ENCODE data around the gene TMEM30A.
A peak's percentile ranks its signal among the peaks of the same experiment; 100 is the strongest.

TMEM30A gene

DNA sequence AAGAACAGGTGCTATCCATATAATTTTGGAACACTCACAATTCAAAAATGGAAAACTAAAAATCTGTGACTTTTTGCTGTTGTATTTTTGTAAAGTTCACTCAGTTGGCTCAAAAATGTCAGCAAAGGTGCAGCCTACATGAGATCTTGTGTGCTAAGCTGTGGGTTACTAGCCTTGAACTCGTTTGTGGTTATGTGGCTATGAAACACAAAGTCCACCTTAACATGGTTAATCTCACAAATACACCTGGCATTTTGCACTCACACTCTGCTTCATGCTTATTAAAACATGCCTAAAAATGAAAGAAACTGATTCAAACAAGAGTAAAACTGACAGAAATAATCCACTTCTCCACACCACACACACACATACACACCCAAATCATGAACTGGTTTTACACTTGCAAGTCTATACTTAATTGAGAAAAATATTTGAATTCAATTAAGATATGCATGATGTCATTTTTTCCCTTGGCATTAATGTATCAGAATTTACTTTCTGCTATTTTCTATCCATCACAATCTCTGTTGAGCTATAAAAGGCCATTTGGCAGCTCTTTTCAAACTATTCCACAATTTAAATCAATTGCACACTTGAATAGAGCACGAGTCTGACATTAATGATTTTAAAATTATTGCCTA is 22.9 kb upstream of the TMEM30A start:
- H3K4me3 ChIP-seq (ENCODE audit: low read length) = no peak overlapping the region
- H3K4me1 ChIP-seq (ENCODE audit: control insufficient read depth, insufficient read depth, low read length) = no peaks in the 10 kb centered on the region
- no peak overlapping the region for H3K9ac ChIP-seq (ENCODE audit: low read length)
- no peak for DNase-seq (ENCODE audit: low read depth)
- H3K9me3 ChIP-seq (ENCODE audit: control insufficient read depth, low read length) = no peaks in the 10 kb centered on the region
- no peaks in the 10 kb centered on the region for H3K36me3 ChIP-seq (ENCODE audit: control insufficient read depth, insufficient read depth, low read length, severe bottlenecking)
- H3K27me3 ChIP-seq (replicated peaks; ENCODE audit: control insufficient read depth, insufficient read depth, low read length) = no peaks in the 10 kb centered on the region

DNA sequence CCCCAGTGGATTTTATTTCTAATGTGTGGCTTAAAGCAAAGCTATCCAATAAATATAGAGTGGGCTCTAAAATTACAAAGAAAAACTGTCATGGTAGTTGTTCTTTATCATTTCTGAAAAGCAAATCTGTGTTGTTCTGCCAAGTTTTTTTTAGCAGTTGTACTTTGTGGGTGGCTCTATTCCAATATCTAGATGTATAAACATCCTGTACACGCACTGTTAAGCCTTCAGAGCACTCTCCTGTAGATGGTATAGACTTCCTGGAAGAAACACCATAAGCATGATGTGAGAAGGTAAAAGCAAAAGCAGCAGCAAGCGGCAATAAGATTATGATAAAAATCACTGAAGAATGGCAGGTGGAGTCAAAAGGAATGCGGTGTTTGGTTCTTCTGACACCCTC is 21.5 kb upstream of the TMEM30A start:
- H3K4me3 ChIP-seq (ENCODE audit: low read length) = no peak overlapping the region
- H3K9ac ChIP-seq (ENCODE audit: low read length) = no peak overlapping the region
- H3K36me3 ChIP-seq (ENCODE audit: control insufficient read depth, insufficient read depth, low read length, severe bottlenecking) = no peaks in the 10 kb centered on the region
- no peaks in the 10 kb centered on the region for H3K27me3 ChIP-seq (replicated peaks; ENCODE audit: control insufficient read depth, insufficient read depth, low read length)
- H3K4me1 ChIP-seq (ENCODE audit: control insufficient read depth, insufficient read depth, low read length) = no peaks in the 10 kb centered on the region
- no peaks in the 10 kb centered on the region for H3K9me3 ChIP-seq (ENCODE audit: control insufficient read depth, low read length)
- no peak for DNase-seq (ENCODE audit: low read depth)

DNA sequence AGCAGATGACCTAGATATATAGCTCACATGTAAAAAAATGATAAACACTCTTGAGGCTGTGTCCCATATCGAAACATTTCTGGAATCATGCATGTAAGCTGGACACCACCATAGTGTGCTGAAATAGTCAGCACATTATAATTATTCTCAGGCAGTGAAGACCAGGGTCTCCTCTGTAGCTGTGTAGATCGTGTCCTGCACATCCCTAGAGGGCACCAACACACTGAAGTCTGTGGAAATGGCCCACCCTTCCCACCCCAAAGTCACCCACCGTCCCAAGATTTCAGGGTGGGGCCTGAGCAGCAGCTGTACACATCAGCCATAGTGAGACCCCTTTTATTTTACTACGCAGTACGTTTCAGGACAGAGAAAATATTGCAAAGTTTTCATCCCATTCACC is 21.0 kb upstream of the TMEM30A start:
- H3K4me3 ChIP-seq (ENCODE audit: low read length) = no peak overlapping the region
- no peak for DNase-seq (ENCODE audit: low read depth)
- H3K4me1 ChIP-seq (ENCODE audit: control insufficient read depth, insufficient read depth, low read length) = peaks cover under 1% of the 10 kb centered on the region
- no peak overlapping the region for H3K9ac ChIP-seq (ENCODE audit: low read length)
- no peaks in the 10 kb centered on the region for H3K9me3 ChIP-seq (ENCODE audit: control insufficient read depth, low read length)
- no peaks in the 10 kb centered on the region for H3K36me3 ChIP-seq (ENCODE audit: control insufficient read depth, insufficient read depth, low read length, severe bottlenecking)
- no peaks in the 10 kb centered on the region for H3K27me3 ChIP-seq (replicated peaks; ENCODE audit: control insufficient read depth, insufficient read depth, low read length)

DNA sequence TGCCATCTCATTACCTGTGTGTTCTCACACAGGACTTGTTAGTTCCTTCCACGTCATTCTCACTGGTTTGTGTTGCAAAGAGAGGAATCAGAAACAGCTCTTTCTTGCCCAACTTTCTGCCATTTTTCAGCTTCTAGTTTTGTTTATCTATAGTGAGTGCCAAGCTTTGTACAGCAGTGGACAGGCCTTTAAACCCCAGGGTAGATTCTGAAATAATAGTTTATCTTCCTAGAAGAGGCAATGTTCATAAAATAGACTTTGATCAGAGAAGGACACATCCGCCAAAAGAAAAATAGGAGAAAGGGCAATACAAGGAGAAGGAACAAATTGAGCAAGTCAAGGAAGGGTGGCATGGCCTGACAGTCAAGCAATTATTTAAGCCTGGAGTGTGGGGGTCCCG is 17.7 kb upstream of the TMEM30A start:
- no peaks in the 10 kb centered on the region for H3K27me3 ChIP-seq (replicated peaks; ENCODE audit: control insufficient read depth, insufficient read depth, low read length)
- DNase-seq (ENCODE audit: low read depth) = no peak
- H3K4me3 ChIP-seq (ENCODE audit: low read length) = no peak overlapping the region
- no peaks in the 10 kb centered on the region for H3K9me3 ChIP-seq (ENCODE audit: control insufficient read depth, low read length)
- no peaks in the 10 kb centered on the region for H3K36me3 ChIP-seq (ENCODE audit: control insufficient read depth, insufficient read depth, low read length, severe bottlenecking)
- H3K4me1 ChIP-seq (ENCODE audit: control insufficient read depth, insufficient read depth, low read length) = peaks cover 10% of the 10 kb centered on the region
- no peak overlapping the region for H3K9ac ChIP-seq (ENCODE audit: low read length)

DNA sequence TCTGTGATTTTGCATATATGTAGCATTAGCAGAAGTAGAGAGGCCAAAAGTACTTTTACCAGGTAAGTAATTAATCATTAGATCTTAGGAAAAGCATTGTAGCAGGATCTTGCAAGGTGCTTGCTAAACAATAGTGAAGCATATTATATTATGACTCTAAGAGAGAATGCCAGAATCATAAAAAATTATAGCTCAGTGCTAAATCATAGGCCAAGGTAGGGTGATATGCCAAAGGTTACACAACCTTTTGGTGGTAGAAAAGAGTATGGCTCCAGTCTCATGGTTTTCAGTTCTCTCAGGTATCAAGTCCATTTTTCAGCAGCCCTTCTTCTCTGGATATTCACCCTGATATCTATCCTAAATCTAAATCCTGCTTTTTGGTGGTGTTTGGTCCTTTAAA is 16.9 kb upstream of the TMEM30A start:
- Histone ChIP-seq H3K4me1 (ENCODE audit: control insufficient read depth, insufficient read depth, low read length) (peaks cover 10% of the 10 kb centered on the region), H3K9ac (ENCODE audit: low read length) (no peak overlapping the region), H3K27me3 (replicated peaks; ENCODE audit: control insufficient read depth, insufficient read depth, low read length) (no peaks in the 10 kb centered on the region), H3K36me3 (ENCODE audit: control insufficient read depth, insufficient read depth, low read length, severe bottlenecking) (no peaks in the 10 kb centered on the region), H3K4me3 (ENCODE audit: low read length) (no peak overlapping the region), H3K9me3 (ENCODE audit: control insufficient read depth, low read length) (no peaks in the 10 kb centered on the region)
- no peak for DNase-seq (ENCODE audit: low read depth)

DNA sequence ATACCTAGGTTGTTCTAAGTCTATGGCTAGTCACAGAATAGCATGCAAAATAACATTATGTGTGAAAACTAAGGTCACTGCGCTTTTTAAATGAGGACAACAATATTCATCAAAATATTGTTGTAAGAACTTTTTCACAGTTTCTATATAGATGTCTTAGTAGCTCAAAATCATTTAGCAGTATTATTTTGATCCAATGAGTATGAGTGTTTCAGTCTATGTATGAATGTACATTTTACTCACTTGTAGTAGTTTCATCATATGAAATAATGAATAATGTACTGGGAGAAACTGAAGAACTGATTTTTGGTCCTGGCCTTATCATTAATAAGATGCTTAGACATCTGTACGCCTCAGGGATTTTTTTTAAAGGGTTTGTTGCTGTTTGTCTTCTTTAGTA is 16.5 kb upstream of the TMEM30A start:
- Histone ChIP-seq H3K36me3 (ENCODE audit: control insufficient read depth, insufficient read depth, low read length, severe bottlenecking) (no peaks in the 10 kb centered on the region), H3K9ac (ENCODE audit: low read length) (no peak overlapping the region), H3K4me1 (ENCODE audit: control insufficient read depth, insufficient read depth, low read length) (peaks cover 10% of the 10 kb centered on the region), H3K4me3 (ENCODE audit: low read length) (no peak overlapping the region), H3K9me3 (ENCODE audit: control insufficient read depth, low read length) (no peaks in the 10 kb centered on the region), H3K27me3 (replicated peaks; ENCODE audit: control insufficient read depth, insufficient read depth, low read length) (no peaks in the 10 kb centered on the region)
- no peak for DNase-seq (ENCODE audit: low read depth)

DNA sequence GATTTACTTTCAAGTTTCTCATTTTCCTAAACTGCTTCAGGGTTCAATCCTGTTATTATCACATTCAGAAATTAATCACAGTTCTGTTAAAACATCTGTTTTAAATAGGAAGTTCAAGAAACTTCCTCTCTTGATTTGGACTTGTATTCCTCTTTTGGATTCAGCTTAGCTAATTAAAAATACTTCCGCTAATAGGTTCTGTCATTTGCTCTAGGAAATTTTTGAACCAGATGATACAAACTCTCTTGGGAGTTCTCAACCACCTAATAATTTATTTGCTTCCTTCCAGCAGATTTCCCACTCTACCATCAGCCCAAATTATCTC is 15.9 kb upstream of the TMEM30A start:
- Histone ChIP-seq H3K4me1 (ENCODE audit: control insufficient read depth, insufficient read depth, low read length) (peaks cover 10% of the 10 kb centered on the region), H3K27me3 (replicated peaks; ENCODE audit: control insufficient read depth, insufficient read depth, low read length) (no peaks in the 10 kb centered on the region), H3K9me3 (ENCODE audit: control insufficient read depth, low read length) (no peaks in the 10 kb centered on the region), H3K36me3 (ENCODE audit: control insufficient read depth, insufficient read depth, low read length, severe bottlenecking) (no peaks in the 10 kb centered on the region), H3K9ac (ENCODE audit: low read length) (no peak overlapping the region), H3K4me3 (ENCODE audit: low read length) (no peak overlapping the region)
- no peak for DNase-seq (ENCODE audit: low read depth)

DNA sequence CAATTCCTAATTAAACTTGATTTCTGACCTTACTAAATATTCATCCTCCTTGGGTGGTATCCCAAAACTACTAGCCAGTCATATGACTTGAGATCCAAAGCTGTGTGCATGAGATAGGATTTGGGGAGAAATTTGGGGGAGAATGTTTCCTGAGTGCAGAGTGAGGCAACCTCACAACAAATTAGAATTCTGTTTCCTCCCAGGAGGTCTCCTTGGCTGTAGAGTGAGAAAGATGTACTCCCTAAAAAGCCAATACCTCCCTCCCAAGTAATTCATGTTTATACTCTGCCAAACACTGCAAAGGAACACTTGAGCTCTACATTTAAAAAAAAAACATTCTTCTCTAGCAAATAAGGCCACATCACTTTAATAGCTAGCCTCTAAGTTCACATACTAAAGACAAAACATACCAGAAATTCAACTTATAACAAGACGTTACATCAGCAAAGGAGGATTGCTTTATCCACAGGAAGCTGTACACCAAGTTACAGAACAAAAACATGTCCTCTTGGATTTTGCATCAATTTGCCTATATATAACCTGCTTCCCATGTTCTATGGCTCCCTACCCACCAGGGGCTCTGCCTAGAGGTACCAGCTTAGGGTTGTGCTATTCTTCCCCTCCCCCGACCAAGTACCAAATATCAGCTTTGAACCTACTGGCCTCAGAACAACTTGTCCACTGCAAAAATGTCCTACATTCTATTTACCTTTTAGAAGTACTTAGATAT is 15.4 kb upstream of the TMEM30A start:
- H3K4me3 ChIP-seq (ENCODE audit: low read length) = no peak overlapping the region
- H3K9me3 ChIP-seq (ENCODE audit: control insufficient read depth, low read length) = no peaks in the 10 kb centered on the region
- peaks cover 10% of the 10 kb centered on the region for H3K4me1 ChIP-seq (ENCODE audit: control insufficient read depth, insufficient read depth, low read length)
- H3K27me3 ChIP-seq (replicated peaks; ENCODE audit: control insufficient read depth, insufficient read depth, low read length) = no peaks in the 10 kb centered on the region
- DNase-seq (ENCODE audit: low read depth) = peak; percentile 56
- no peaks in the 10 kb centered on the region for H3K36me3 ChIP-seq (ENCODE audit: control insufficient read depth, insufficient read depth, low read length, severe bottlenecking)
- H3K9ac ChIP-seq (ENCODE audit: low read length) = no peak overlapping the region

DNA sequence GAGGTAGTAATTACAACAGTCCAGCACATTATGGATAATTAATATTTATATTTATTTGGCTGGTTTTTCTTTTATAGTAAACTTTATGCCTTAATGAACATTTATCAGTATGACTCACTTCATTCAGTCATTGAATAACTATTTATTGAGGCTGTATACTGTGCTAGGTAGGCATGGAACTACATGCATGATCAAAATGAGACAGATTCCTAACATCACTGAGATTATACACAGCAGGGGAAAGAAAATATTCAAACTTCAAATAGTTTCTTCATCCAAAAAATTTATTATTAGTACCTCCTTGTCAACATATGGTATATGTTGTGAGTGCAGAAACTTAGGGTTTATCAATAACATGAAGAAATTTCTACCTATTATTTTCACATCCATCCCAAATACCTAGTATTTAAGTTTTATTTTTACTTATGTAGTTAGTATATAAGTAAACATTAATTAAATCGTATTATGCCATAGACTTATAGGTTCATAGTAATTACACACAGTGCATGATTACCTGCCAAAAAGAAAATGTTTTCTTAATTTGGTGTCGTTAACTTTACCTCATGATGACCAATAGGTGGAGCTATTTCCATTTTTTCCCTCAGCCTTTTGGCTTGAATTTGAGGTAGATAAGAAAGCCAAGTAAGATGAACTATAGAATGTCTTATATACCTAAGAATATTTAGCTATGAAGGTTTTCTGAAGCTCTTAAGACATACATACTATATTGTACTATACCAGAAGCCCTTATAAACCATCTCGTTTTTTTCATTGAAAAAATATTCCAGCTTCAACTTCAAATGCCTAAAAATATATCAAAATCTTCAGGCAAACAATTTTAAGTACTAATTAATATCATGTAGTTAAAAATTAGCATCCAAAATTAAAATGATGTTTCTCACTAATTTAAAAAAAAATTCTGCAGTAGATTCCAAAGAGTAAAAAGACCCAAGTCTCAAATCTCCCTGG is 12.5 kb upstream of the TMEM30A start:
- Histone ChIP-seq H3K4me3 (ENCODE audit: low read length) (no peak overlapping the region), H3K27me3 (replicated peaks; ENCODE audit: control insufficient read depth, insufficient read depth, low read length) (no peaks in the 10 kb centered on the region), H3K4me1 (ENCODE audit: control insufficient read depth, insufficient read depth, low read length) (peaks cover 10% of the 10 kb centered on the region), H3K9ac (ENCODE audit: low read length) (no peak overlapping the region), H3K9me3 (ENCODE audit: control insufficient read depth, low read length) (no peaks in the 10 kb centered on the region), H3K36me3 (ENCODE audit: control insufficient read depth, insufficient read depth, low read length, severe bottlenecking) (no peaks in the 10 kb centered on the region)
- DNase-seq (ENCODE audit: low read depth) = peak; percentile 86

DNA sequence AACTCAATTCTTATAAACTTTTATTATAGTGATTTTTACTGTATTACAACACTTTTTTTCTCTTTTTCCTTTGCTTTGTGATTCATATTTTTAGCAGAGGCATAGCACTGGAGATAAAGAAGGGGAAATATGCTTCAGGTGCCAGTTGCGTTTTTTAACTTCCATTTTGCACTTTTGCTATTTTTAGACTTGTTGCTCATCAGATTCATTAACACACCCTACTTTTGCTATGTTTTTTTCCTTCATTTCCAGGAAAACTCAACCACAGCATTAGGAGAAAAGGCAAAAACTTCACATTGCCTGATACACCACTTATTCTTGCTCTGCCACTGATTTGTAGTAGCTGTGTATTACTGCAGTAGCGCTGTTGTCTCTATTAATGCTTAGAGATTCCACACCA is 8.0 kb upstream of the TMEM30A start:
- DNase-seq (ENCODE audit: low read depth) = no peak
- Histone ChIP-seq H3K9me3 (ENCODE audit: control insufficient read depth, low read length) (no peaks in the 10 kb centered on the region), H3K4me1 (ENCODE audit: control insufficient read depth, insufficient read depth, low read length) (no peaks in the 10 kb centered on the region), H3K36me3 (ENCODE audit: control insufficient read depth, insufficient read depth, low read length, severe bottlenecking) (no peaks in the 10 kb centered on the region), H3K4me3 (ENCODE audit: low read length) (no peak overlapping the region), H3K9ac (ENCODE audit: low read length) (no peak overlapping the region), H3K27me3 (replicated peaks; ENCODE audit: control insufficient read depth, insufficient read depth, low read length) (no peaks in the 10 kb centered on the region)

DNA sequence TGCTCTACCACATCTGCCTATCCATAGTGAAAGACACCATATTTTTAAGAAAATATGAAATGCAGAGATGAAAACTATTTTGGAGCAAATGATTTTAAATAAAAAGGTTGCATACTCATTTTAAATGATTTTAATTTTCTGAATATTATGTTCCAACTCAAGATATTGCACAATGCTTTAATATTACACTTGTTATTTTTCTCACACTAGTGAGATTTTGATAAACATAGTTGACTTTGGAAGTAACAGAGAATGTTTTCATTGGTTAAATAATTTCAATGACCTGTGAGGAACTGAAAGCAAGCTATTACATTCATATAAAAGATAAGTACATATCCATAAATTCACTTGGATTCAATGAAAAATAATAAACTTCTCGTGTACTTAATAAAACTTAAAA is 7.2 kb upstream of the TMEM30A start:
- DNase-seq (ENCODE audit: low read depth) = no peak
- Histone ChIP-seq H3K36me3 (ENCODE audit: control insufficient read depth, insufficient read depth, low read length, severe bottlenecking) (no peaks in the 10 kb centered on the region), H3K9ac (ENCODE audit: low read length) (no peak overlapping the region), H3K27me3 (replicated peaks; ENCODE audit: control insufficient read depth, insufficient read depth, low read length) (no peaks in the 10 kb centered on the region), H3K4me3 (ENCODE audit: low read length) (no peak overlapping the region), H3K9me3 (ENCODE audit: control insufficient read depth, low read length) (no peaks in the 10 kb centered on the region), H3K4me1 (ENCODE audit: control insufficient read depth, insufficient read depth, low read length) (no peaks in the 10 kb centered on the region)

Measured in adipocyte (in vitro differentiated cells).